ENCODE data around the gene EFNA4.

DNA sequence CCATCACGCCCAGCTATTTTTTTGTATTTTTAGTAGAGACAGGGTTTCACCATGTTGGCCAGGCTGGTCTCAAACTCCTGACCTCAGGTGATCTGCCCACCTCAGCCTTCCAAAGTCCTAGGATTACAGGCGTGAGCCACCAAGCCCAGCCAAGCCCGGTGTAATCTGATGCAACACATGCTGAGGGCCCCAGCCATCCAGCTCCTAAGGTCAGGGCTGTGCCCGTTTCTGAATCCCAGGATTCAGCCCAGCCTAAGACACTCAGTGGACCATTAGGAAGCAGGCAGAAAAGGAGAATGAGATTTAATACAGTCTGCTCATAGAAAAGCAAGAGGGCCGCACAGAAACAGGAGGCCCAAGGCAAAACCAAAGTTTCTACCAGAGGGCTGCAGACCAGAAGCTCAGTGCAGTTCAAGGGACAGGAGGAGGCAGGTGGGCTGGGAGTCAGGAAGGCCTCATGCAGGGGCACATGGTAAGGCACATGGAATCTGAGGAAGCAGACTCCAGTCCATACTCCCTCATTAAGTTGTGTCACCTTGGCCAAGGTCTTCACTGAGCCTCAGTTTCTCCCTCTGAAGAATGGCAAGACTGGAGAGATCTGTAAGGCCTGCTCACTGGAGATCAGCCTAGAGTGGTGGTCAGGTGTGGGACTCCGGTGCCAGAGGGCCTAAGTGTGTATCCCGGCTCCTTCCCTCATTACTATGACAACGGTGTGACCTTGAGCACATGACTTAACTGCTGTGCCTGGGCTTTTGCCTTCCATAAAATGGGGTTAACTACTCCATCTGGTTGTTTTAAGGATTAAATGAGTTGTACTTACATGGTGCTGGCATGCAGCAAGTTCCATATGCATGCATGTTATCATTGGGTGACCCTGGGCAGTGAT, 14.8 kb upstream of the EFNA4 start:
- TF ChIP-seq RCOR1 (IDR thresholded peaks at IDR 0.05; ENCODE audit: low read depth, low read length) (no peak), PHF8 (IDR thresholded peaks at IDR 0.05; ENCODE audit: borderline replicate concordance, low read depth) (no peak), E2F6 (IDR thresholded peaks at IDR 0.05; ENCODE audit: borderline replicate concordance, low read depth) (no peak), NFE2L2 (conservative IDR thresholded peaks at IDR 0.05; ENCODE audit: low read length) (no peak), CEBPB (IDR thresholded peaks at IDR 0.05) (no peak), HDAC2 (IDR thresholded peaks at IDR 0.05) (no peak), RARB (CRISPR knock-in tag; IDR thresholded peaks at IDR 0.05) (no peak), RNF2 (IDR thresholded peaks at IDR 0.05; ENCODE audit: borderline replicate concordance, low read depth) (no peak)
- TF ChIP-seq, protein P1, sequence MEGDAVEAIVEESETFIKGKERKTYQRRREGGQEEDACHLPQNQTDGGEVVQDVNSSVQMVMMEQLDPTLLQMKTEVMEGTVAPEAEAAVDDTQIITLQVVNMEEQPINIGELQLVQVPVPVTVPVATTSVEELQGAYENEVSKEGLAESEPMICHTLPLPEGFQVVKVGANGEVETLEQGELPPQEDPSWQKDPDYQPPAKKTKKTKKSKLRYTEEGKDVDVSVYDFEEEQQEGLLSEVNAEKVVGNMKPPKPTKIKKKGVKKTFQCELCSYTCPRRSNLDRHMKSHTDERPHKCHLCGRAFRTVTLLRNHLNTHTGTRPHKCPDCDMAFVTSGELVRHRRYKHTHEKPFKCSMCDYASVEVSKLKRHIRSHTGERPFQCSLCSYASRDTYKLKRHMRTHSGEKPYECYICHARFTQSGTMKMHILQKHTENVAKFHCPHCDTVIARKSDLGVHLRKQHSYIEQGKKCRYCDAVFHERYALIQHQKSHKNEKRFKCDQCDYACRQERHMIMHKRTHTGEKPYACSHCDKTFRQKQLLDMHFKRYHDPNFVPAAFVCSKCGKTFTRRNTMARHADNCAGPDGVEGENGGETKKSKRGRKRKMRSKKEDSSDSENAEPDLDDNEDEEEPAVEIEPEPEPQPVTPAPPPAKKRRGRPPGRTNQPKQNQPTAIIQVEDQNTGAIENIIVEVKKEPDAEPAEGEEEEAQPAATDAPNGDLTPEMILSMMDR (IDR thresholded peaks at IDR 0.05): no peak
- TF ChIP-seq, protein P2, sequence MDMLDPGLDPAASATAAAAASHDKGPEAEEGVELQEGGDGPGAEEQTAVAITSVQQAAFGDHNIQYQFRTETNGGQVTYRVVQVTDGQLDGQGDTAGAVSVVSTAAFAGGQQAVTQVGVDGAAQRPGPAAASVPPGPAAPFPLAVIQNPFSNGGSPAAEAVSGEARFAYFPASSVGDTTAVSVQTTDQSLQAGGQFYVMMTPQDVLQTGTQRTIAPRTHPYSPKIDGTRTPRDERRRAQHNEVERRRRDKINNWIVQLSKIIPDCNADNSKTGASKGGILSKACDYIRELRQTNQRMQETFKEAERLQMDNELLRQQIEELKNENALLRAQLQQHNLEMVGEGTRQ (IDR thresholded peaks at IDR 0.05): no peak
- TF ChIP-seq, protein P3, sequence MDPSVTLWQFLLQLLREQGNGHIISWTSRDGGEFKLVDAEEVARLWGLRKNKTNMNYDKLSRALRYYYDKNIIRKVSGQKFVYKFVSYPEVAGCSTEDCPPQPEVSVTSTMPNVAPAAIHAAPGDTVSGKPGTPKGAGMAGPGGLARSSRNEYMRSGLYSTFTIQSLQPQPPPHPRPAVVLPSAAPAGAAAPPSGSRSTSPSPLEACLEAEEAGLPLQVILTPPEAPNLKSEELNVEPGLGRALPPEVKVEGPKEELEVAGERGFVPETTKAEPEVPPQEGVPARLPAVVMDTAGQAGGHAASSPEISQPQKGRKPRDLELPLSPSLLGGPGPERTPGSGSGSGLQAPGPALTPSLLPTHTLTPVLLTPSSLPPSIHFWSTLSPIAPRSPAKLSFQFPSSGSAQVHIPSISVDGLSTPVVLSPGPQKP (IDR thresholded peaks at IDR 0.05; ENCODE audit: low read depth, low read length): no peak
- TF ChIP-seq, protein P4, sequence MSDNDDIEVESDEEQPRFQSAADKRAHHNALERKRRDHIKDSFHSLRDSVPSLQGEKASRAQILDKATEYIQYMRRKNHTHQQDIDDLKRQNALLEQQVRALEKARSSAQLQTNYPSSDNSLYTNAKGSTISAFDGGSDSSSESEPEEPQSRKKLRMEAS (IDR thresholded peaks at IDR 0.05): no peak

All from A549 (cell line).